T-cell (primary cell): ENCODE results near the gene FREM1. TPM values are rescaled to one million over a fixed set of nuclear protein-coding genes. Genes with fewer than 3 reads are reported as not detected.

ENCODE experiments used
- ATAC-seq, 4 experiments: fragments of 200-7000 bp in 3 of 4; fragments of 150-1000 bp in 1 of 4; cut with Tn5 transposase; replicated peaks in 1 of 4; 1 replicate in 3 of 4; 2 replicates in 1 of 4; pipeline ENCODE4 v1.10.0; 2021; ENCODE audit warnings: moderate library complexity in 3 of 4, mild to moderate bottlenecking in 2 of 4, moderate number of reproducible peaks in 1 of 4
- CTCF ChIA-PET, 2 donors: fragments of 300-600 bp; sonication (Branson Sonifier 250); formaldehyde crosslinking; loops; one replicate each; lab custom pipeline; 2022; ENCODE audit warnings: antibody characterized with exemption in 2 of 2; lab: Charles Lee
- POLR2A ChIA-PET, 2 donors: fragments of 300-600 bp; sonication (Branson Sonifier 250); formaldehyde crosslinking; loops; one replicate each; lab custom pipeline; 2022; ENCODE audit warnings: antibody characterized with exemption in 2 of 2; lab: Charles Lee
- DNase-seq, 35 experiments: peaks; one replicate each; pipeline versions ENCODE4 v3.0.0 to v3.0.0-alpha.2; 2013 to 2023
- H3K27ac ChIP-seq: one replicate; pipeline ENCODE4 v1.5.1; 2013; ENCODE audit warnings: low read length
- H3K27me3 ChIP-seq, 2 experiments: replicated peaks in 1 of 2; 1 replicate in 1 of 2; 2 replicates in 1 of 2; pipeline versions ENCODE4 v1.6.1 to v1.7.0; 2013; ENCODE audit warnings: low read length in 1 of 2, mixed read lengths in 1 of 2; ENCODE audit not compliant: control insufficient read depth in 2 of 2, insufficient read depth in 2 of 2; ENCODE audit errors: extremely low read depth in 1 of 2
- H3K36me3 ChIP-seq, 2 donors: 1 replicate in 1 of 2; 2 replicates in 1 of 2; pipeline versions ENCODE4 v1.6.1 to v1.7.0; 2013; ENCODE audit warnings: low read length in 1 of 2; ENCODE audit not compliant: control insufficient read depth in 2 of 2, insufficient read depth in 1 of 2; ENCODE audit errors: extremely low read depth in 1 of 2
- H3K4me1 ChIP-seq, 2 experiments: 1 replicate in 1 of 2; 2 replicates in 1 of 2; pipeline versions ENCODE4 v1.6.1 to v1.7.0; 2013; ENCODE audit warnings: low read length in 2 of 2, mixed read lengths in 1 of 2; ENCODE audit not compliant: insufficient read depth in 2 of 2, control insufficient read depth in 1 of 2; ENCODE audit errors: extremely low read depth in 1 of 2
- H3K4me3 ChIP-seq, 2 donors: 1 replicate in 1 of 2; 2 replicates in 1 of 2; pipeline versions ENCODE4 v1.5.1 to v1.7.0; 2013; ENCODE audit warnings: mild to moderate bottlenecking in 2 of 2, low read length in 1 of 2, moderate library complexity in 1 of 2; ENCODE audit not compliant: control insufficient read depth in 1 of 2; ENCODE audit errors: extremely low read depth in 1 of 2
- H3K9me3 ChIP-seq: 2 replicates; pipeline ENCODE4 v1.7.0; 2013
- H3K27ac Mint-ChIP-seq, 2 donors: one replicate each; pipeline ENCODE4 v1.8.0; 2020 to 2021; ENCODE audit warnings: mild to moderate bottlenecking in 2 of 2, mixed read lengths in 2 of 2
- H3K27me3 Mint-ChIP-seq, 2 donors: one replicate each; pipeline ENCODE4 v1.8.0; 2021 to 2022; ENCODE audit warnings: mixed read lengths in 2 of 2
- H3K36me3 Mint-ChIP-seq: one replicate; pipeline ENCODE4 v1.8.0; 2021; ENCODE audit warnings: mixed read lengths
- H3K4me1 Mint-ChIP-seq, 3 donors: one replicate each; pipeline ENCODE4 v1.8.0; 2020 to 2022; ENCODE audit warnings: mixed read lengths in 3 of 3, mild to moderate bottlenecking in 1 of 3
- H3K4me3 Mint-ChIP-seq, 3 donors: one replicate each; pipeline ENCODE4 v1.8.0; 2020 to 2022; ENCODE audit warnings: mild to moderate bottlenecking in 3 of 3, mixed read lengths in 3 of 3, moderate library complexity in 3 of 3
- H3K9me3 Mint-ChIP-seq, 3 donors: one replicate each; pipeline ENCODE4 v1.8.0; 2020 to 2022; ENCODE audit warnings: mixed read lengths in 3 of 3
- WGBS: methylation state at CpG from one replicate; pipeline ENCODE4 v1.1.5; 2013; ENCODE audit warnings: missing lambda C conversion rate; ENCODE audit not compliant: insufficient coverage; 5-methylcytosine and 5-hydroxymethylcytosine counted together
- total RNA-seq, 35 experiments: library from RNA in 6 of 35; stranded (reverse) in 6 of 35; fragments of 120-200 nt in 1 of 35; gene quantifications; one replicate each; pipeline versions ENCODE4 v1.2.1 to v1.2.4 and lab custom pipeline; 2013 to 2026

The FREM1 gene
- total RNA-seq, 5 donors from 2014 or later (not counting 1 experiment from before 2014, with no cell fraction given): 0.26 to 0.76 (median 0.39) TPM; not detected in 1

DNA sequence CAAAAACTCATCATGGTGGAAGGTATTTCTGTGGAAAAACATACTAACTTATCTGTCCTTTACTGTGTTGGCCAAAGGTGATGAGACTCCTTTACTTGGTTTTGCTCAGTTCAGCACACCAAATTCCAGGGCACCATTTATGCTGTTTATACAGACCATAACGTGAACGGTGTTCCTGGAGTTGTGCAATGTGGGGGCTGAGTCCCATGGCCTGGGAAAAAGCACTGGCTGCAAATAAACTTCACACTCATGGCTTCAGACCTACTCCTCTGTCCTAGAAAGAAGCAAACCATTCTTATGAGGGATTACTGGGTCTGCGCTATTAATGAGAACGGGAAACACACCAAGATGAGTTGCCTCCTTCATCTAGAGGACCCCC, 10.4 kb downstream of the FREM1 start:
- CTCF ChIA-PET: no interaction called here

DNA sequence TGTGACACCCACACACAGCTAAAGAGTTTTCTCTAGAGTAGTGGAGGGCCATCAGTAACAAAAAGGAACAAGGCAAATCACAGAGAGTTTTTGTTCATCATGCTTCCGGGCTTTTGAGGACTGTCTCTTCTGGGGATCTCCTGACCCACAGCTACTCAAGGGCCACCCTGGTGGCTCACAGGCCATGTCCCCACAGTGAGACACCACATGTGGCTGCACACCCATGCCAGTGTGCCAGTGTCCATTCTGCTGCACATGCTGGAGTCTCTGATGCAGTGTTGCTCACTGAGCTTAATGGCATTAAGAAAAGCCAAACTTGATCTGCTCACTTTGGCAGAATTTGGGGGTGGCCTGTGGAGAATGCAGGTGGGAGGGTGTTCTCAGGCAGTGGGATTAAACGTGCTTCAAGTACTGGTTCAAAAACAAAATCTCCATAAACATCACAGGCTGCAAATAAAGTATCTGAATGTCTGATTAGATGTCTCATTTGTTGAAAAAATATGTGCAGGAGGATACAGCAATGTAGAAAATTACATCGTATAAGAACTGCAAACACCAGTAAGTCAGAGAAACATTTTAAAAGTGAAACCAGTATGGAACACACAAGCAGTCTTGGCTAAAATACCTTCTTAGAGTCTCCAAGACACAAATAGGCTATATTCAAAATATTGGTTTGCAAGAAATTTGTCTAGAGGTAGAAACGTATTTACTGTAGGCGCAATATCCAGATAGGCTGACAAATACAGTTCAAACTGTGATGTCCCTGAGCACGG, 11.0 kb downstream of the FREM1 start:
- ChIA-PET POLR2A (no interaction called here), CTCF (no interaction called here)
- WGBS: 90% methylated on average over 2 of the region's 6 CpGs
- Mint-ChIP-seq H3K4me3 (no peak overlapping the region), H3K36me3 (no peaks in the 10 kb centered on the region), H3K27ac (no peak overlapping the region), H3K9me3 (no peaks in the 10 kb centered on the region), H3K4me1 (no peaks in the 10 kb centered on the region), H3K27me3 (peaks cover 0 to 3% of the 10 kb centered on the region in 2 donors)
- Histone ChIP-seq H3K9me3 (no peaks in the 10 kb centered on the region), H3K27ac (no peak overlapping the region), H3K4me3 (no peak overlapping the region), H3K27me3 (no peaks in the 10 kb centered on the region), H3K36me3 (no peaks in the 10 kb centered on the region), H3K4me1 (no peaks in the 10 kb centered on the region)
- ATAC-seq (no peak), DNase-seq (no peak)

More for the DNA sequence above, 10.4 kb downstream of the FREM1 start:
- no CpG with 5 or more reads among the region's 4 CpGs for whole genome bisulfite sequencing
- H3K9me3 Mint-ChIP-seq: no peaks in the 10 kb centered on the region
- no peaks in the 10 kb centered on the region for H3K4me1 Mint-ChIP-seq
- Histone ChIP-seq H3K4me1 (no peaks in the 10 kb centered on the region), H3K9me3 (no peaks in the 10 kb centered on the region), H3K27me3 (no peaks in the 10 kb centered on the region), H3K4me3 (no peak overlapping the region), H3K27ac (no peak overlapping the region), H3K36me3 (no peaks in the 10 kb centered on the region)
- POLR2A ChIA-PET: no interaction called here
- DNase-seq (no peak), ATAC-seq (no peak)
- H3K4me3 Mint-ChIP-seq: no peak overlapping the region
- H3K27me3 Mint-ChIP-seq: peaks cover 0 to 3% of the 10 kb centered on the region in 2 donors
- H3K36me3 Mint-ChIP-seq: no peaks in the 10 kb centered on the region
- no peak overlapping the region for H3K27ac Mint-ChIP-seq

DNA sequence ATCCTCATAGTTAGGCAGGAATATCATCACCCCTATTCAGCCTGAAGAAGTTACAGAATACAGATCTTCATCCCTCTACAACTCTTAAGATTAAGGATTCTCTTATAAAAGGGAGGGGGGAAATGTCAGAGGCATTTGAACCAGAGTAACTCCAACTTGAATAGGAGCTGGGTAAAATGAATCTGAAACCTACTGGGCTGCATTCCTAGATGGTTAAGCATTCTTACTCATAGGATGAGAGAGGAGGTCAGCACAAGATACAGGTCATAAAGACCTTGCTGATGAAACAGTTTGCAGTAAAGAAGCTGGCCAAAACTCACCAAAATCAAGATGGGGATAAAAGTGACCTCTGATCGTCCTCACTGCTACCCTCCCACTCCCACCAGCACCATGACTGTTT, 14.4 kb downstream of the FREM1 start:
- no peaks in the 10 kb centered on the region for H3K27me3 Mint-ChIP-seq
- Histone ChIP-seq H3K4me3 (no peak overlapping the region), H3K27ac (no peak overlapping the region), H3K27me3 (no peaks in the 10 kb centered on the region), H3K4me1 (no peaks in the 10 kb centered on the region), H3K9me3 (no peaks in the 10 kb centered on the region), H3K36me3 (no peaks in the 10 kb centered on the region)
- H3K36me3 Mint-ChIP-seq: no peaks in the 10 kb centered on the region
- no CpG with 5 or more reads among the region's 1 CpG for WGBS
- no peak overlapping the region for H3K27ac Mint-ChIP-seq
- H3K9me3 Mint-ChIP-seq: no peaks in the 10 kb centered on the region
- no peak overlapping the region for H3K4me3 Mint-ChIP-seq
- ATAC-seq (no peak), DNase-seq (no peak)
- ChIA-PET CTCF (no interaction called here), POLR2A (no interaction called here)
- no peaks in the 10 kb centered on the region for H3K4me1 Mint-ChIP-seq

DNA sequence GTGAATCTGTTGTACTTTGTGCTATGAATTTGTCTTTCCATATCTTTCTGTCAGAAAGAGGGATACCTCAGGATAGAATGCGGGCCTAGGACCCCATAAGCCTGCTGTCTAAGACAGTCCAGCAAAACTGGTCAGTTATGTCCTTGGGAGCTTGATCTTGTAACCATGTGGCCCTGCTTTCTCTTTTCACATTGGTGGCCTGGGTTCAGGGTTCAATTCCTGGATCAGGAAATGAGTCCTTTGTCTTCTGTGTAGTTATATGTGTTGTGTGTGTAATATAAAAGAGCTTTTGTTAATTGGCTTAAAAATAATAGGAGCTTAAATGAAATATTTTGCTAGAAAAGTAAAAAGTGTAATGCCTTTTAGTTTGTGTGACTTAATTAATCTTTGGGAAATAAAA, 16.9 kb downstream of the FREM1 start:
- H3K27ac ChIP-seq: no peak overlapping the region
- no peaks in the 10 kb centered on the region for H3K9me3 ChIP-seq
- Mint-ChIP-seq H3K4me3 (no peak overlapping the region), H3K27ac (no peak overlapping the region), H3K9me3 (no peaks in the 10 kb centered on the region), H3K27me3 (no peaks in the 10 kb centered on the region), H3K36me3 (no peaks in the 10 kb centered on the region), H3K4me1 (no peaks in the 10 kb centered on the region)
- DNase-seq (no peak), ATAC-seq (no peak)
- no peaks in the 10 kb centered on the region for H3K36me3 ChIP-seq
- WGBS: 71% methylated on average over 1 of the region's 1 CpG
- ChIA-PET POLR2A (interaction anchor here in 1 of 2 donors (0.6 kb wide), 1 partner anchor 1807 kb away, joined by 5 read pairs; no protein-coding TSS in a partner anchor), CTCF (no interaction called here)
- no peaks in the 10 kb centered on the region for H3K27me3 ChIP-seq
- H3K4me3 ChIP-seq: no peak overlapping the region
- no peaks in the 10 kb centered on the region for H3K4me1 ChIP-seq

DNA sequence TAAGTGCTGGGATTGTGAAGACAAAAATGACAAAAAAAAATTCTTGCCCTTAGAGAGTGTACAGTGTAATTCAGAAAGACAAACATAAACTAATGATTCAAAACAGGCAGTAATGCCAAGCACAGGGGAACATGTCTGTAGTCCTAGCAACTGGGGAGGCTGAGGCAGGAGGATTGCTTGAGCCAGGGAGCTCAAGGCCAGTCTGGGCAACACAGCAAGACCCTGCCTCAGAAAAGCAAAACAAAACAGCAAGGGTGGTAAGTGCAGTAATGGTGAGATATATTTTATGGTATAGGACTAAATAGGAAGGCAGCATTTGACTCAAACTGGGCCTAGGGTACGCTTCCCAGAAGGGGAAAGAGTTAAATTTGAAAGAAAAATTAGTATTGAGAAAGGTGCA, 18.9 kb downstream of the FREM1 start:
- CTCF ChIA-PET: no interaction called here

DNA sequence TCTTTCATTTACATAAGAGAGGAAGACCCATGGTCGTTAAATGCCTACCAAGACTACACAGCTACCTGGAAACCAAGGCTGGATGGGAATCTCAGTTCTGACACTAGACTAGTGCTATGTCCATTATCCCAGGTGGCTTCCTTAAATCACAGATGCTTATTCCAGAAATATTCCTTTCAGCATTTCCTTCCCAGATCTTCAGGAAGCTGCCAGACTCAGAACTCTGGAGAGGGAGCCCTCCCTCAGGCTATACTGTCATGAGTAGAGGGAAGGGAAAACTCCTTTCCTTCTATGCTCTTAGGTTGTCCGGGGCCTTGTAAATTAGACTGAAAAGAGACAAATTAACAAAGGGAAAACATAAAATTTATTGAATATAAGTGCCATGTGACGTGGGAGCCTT, 20.8 kb downstream of the FREM1 start:
- no peaks in the 10 kb centered on the region for H3K9me3 Mint-ChIP-seq
- Histone ChIP-seq H3K27ac (no peak overlapping the region), H3K9me3 (no peaks in the 10 kb centered on the region), H3K36me3 (no peaks in the 10 kb centered on the region), H3K27me3 (peaks cover 0 to 2% of the 10 kb centered on the region in 2 experiments), H3K4me1 (no peaks in the 10 kb centered on the region), H3K4me3 (no peak overlapping the region)
- H3K27ac Mint-ChIP-seq: no peak overlapping the region
- no peaks in the 10 kb centered on the region for H3K27me3 Mint-ChIP-seq
- ATAC-seq (no peak), DNase-seq (no peak)
- no peaks in the 10 kb centered on the region for H3K4me1 Mint-ChIP-seq
- ChIA-PET POLR2A (no interaction called here), CTCF (no interaction called here)
- WGBS: 73% methylated on average over 2 of the region's 3 CpGs
- H3K36me3 Mint-ChIP-seq: no peaks in the 10 kb centered on the region
- H3K4me3 Mint-ChIP-seq: no peak overlapping the region

More for the DNA sequence above, 18.9 kb downstream of the FREM1 start:
- Mint-ChIP-seq H3K4me1 (no peaks in the 10 kb centered on the region), H3K27me3 (no peaks in the 10 kb centered on the region), H3K4me3 (no peak overlapping the region), H3K27ac (no peak overlapping the region), H3K9me3 (no peaks in the 10 kb centered on the region), H3K36me3 (no peaks in the 10 kb centered on the region)
- ATAC-seq (no peak), DNase-seq (no peak)
- Histone ChIP-seq H3K27ac (no peak overlapping the region), H3K36me3 (no peaks in the 10 kb centered on the region), H3K4me3 (no peak overlapping the region), H3K27me3 (peaks cover 0 to 2% of the 10 kb centered on the region in 2 experiments), H3K9me3 (no peaks in the 10 kb centered on the region), H3K4me1 (no peaks in the 10 kb centered on the region)
- POLR2A ChIA-PET: no interaction called here
- WGBS: 29% methylated on average over 1 of the region's 1 CpG
